Limb (tissue), 2 donors: ENCODE results near the gene S100A6.

Experiments
- DNase-seq, 2 donors: peaks; one replicate each; pipeline ENCODE4 v3.0.0-alpha.2; 2016; ENCODE audit errors: extremely low spot score in 2 of 2

The S100A6 gene

GRCh38 chr1:153545067-153546055, 9.6 kb upstream of the S100A6 start, which contains the start of gene S100A4:
Gene S100A4 (minus strand): TSS chr1:153545806. CDS start chr1:153544794, 1,012 bp downstream.
- peak; percentile 93 for DNase-seq

GRCh38 chr1:153544453-153545066, 8.8 kb upstream of the S100A6 start:
- DNase-seq, result no peak

- no peak for DNase-seq
Observed at GRCh38 chr1:153543736-153544135, 7.9 kb upstream of the S100A6 start.

- DNase-seq, result no peak
Observed at GRCh38 chr1:153542956-153543711, 7.3 kb upstream of the S100A6 start.

- DNase-seq, result no peak
Observed at GRCh38 chr1:153541641-153542590, 6.1 kb upstream of the S100A6 start.

- DNase-seq, result no peak
Observed at GRCh38 chr1:153540394-153541361, 4.9 kb upstream of the S100A6 start, which contains the start of gene S100A5. Gene S100A5 (minus strand): TSS chr1:153540934. CDS start chr1:153540191, 743 bp downstream.

- no peak for DNase-seq
Observed at GRCh38 chr1:153539395-153540093, 3.8 kb upstream of the S100A6 start.

- no peak for DNase-seq
Observed at GRCh38 chr1:153538315-153538821, 2.6 kb upstream of the S100A6 start.

GRCh38 chr1:153537376-153537730, 1.6 kb upstream of the S100A6 start:
- DNase-seq, result no peak

- DNase-seq, result no peak
Observed at GRCh38 chr1:153536671-153537375, 1.0 kb upstream of the S100A6 start.

- DNase-seq, result peak; percentile 69 to 80
Observed at GRCh38 chr1:153536012-153536670, 350 bp upstream of the S100A6 start.

- no peak for DNase-seq
Observed at GRCh38 chr1:153534925-153535241, 908 bp downstream of the S100A6 start.

GRCh38 chr1:153534226-153534924, 1.4 kb downstream of the S100A6 start:
- DNase-seq, result no peak

GRCh38 chr1:153533689-153534201, 2.0 kb downstream of the S100A6 start:
- DNase-seq, result no peak

- peak; percentile 85 to 89 for DNase-seq
Observed at GRCh38 chr1:153532769-153533599, 2.8 kb downstream of the S100A6 start.

- no peak for DNase-seq
Observed at GRCh38 chr1:153532181-153532580, 3.6 kb downstream of the S100A6 start.
